HuH-7.5 (cell line): Measurements from ENCODE around the gene UGDH.
"Not testable (repeated sequence)": the region's sequence is repeated elsewhere in the genome, so short reads cannot be mapped to it uniquely, and the experiment has no call there.

ENCODE experiments used
- DNase-seq: peaks from one replicate; pipeline ENCODE4 v3.0.0; 2011; ENCODE audit warnings: low spot score

The UGDH gene

GRCh38 chr4:39494354-39494753 lies 32.9 kb downstream of the UGDH start:
- DNase-seq = no peak

- no peak for DNase-seq
Observed at GRCh38 chr4:39490322-39490721, 36.9 kb downstream of the UGDH start.

DNA sequence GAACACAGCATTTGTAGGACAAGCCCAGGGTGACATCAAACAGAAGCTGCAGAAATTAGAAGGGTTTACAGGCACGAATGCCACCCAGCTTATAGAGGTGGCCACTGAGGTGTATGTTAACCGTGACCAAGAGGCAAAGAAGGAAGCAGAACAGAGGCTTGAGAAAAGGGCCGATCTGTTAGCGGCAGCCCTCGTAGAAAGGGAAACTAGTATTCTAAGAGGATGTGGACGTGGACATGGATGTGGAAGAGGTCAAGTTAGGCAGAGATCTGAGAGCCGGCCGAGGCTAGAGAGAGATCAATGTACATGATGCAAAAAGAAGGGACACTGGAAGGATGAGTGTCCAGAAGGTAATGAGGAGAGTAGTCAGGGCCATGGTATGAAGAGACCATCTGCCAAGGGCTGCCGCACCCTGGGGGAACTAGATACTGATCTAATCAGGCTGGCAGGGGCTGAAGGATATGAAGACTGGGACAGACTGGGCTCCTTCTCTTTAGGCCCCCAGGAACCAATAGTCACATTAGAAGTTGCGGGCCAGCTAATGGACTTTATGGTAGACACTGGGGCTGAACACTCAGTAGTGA lies 40.9 kb downstream of the UGDH start:
- DNase-seq = no peak

- no peak for DNase-seq
Observed at GRCh38 chr4:39484582-39485272, 42.5 kb downstream of the UGDH start.

GRCh38 chr4:39480902-39481695 lies 46.1 kb downstream of the UGDH start:
- no peak for DNase-seq

GRCh38 chr4:39480251-39480650 lies 47.0 kb downstream of the UGDH start:
- DNase-seq = no peak

- no peak for DNase-seq
Observed at GRCh38 chr4:39476187-39476895, 50.9 kb downstream of the UGDH start.

DNA sequence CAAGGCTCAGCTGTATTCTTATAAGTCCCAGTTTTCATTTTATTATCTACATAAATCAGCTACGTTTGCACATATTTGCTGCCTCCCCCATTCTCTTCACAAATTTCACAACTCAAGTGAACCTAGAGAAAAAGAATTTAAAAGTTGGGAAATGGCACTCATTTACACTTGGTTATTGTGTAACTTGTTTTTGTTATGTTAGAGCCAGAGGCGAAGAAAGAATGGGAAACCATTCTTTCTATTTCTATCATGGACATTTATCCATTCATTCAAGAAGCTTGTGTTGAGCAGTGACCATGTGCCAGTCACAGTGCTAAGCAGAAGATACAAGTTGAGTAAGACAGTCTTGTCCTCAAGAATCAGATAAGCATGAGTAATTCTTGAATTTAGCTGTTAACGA lies 54.8 kb downstream of the UGDH start:
- no peak for DNase-seq

DNA sequence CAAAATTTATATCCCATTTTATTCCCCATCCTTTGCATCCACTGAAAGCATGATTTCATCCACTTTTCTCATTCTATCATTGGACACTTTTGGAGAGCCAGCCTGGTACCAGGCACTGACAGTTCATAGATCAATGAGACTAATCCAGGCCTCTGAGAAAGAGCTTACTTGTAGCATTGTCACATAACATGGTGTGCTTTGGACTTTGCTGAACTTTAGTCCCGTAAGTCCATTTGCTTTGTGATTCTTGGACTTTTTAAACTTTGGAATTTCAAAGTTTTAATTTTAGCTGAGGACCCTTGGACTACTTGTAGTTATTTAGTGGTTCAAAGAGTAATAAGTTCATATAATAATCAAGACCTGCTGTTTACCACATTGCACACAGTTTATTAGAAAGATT lies 56.8 kb downstream of the UGDH start:
- DNase-seq = no peak

DNA sequence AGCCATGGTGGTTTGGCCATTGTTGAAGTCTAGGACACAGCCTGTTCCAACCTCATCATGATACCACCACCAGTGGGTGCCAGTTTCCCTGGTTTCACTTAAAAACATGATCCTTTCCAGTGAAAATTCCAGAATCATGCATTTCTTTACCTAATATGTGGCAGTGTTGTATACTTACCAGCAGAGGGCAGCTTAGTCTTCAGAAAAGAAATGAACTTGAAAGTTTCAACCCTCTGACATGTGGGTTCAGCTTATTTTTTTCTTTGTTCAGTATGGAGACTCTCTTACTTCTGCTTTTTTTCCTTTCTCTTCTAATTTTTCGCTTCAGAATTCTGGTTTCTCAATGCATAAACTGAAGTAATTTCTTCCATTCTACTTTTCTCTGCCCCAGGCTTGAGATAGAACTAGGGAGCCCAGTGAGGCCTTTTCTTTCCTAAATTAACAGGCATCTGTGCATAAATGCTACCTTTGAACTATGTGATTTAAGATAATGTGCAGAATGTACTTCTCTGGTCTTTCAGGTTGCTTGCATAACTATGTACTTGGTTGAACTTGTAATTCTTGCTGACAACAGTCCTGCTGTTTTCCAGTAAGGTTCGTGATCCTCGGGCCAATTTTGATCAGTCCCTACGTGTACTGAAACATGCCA lies 57.7 kb downstream of the UGDH start:
- peak; percentile 38 for DNase-seq

DNA sequence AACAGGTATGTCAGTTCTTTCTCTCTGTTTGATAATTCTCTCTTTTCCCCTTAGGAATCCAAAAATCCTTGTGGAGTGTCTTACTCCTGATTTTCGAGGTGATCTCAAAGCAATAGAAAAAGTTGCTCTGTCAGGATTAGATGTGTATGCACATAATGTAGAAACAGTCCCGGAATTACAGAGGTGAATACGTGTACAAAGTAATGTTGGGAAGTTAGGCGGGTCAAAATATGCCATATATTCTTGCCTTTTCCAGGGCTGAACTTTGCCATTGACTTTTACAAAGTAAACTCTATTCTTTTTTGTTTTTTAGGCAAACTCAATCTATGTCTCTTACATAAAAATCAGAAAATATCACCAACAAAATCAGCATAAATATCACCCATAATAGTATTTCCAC lies 59.8 kb downstream of the UGDH start:
- no peak for DNase-seq

DNA sequence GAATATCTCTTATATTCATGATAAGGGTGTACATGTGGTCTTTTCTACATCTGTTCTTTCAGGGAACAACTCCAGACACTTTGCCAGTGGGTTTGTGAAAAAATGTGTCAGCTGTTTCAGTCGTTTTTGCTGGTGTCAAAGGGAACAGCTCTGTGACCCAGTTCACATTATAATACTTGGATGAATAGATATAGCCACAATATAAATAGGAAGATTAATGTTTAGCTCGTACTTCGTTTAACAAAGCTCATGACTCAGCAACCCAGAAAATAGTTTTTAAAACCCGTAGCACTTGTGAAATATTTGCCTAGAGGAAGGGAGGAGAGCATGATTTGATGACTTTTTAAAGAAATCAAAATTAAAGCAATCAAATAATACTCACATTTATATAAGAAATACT lies 60.5 kb downstream of the UGDH start:
- DNase-seq = no peak

GRCh38 chr4:39464886-39465501 lies 62.2 kb downstream of the UGDH start:
- DNase-seq = no peak

- DNase-seq = peak; percentile 84
Observed at GRCh38 chr4:39458505-39459300, 68.5 kb downstream of the UGDH start, which contains the start of the genes LIAS and RPL9. TSS of gene LIAS (plus strand) at chr4:39459056. CDS start at chr4:39459118, 62 bp downstream. TSS of gene RPL9 (minus strand) at chr4:39458922. CDS start at chr4:39458439, 483 bp downstream.

DNA sequence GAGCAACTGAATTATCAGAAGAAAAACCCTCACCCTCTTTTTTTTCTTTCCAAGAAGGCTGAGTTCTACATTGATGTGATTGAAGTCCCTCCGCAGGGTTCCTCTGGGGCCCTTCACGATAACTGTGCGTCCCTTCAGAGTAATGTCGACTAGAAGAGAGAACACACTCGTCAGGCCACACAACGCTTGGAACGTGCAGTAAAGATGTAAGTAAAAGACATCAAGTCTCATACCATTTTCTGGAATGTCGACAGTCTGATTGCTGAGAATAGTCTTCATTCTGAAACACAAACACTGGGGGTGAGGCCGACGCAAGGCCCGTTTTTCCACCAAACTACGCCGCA lies 69.1 kb downstream of the UGDH start:
- DNase-seq = not testable (repeated sequence)

DNA sequence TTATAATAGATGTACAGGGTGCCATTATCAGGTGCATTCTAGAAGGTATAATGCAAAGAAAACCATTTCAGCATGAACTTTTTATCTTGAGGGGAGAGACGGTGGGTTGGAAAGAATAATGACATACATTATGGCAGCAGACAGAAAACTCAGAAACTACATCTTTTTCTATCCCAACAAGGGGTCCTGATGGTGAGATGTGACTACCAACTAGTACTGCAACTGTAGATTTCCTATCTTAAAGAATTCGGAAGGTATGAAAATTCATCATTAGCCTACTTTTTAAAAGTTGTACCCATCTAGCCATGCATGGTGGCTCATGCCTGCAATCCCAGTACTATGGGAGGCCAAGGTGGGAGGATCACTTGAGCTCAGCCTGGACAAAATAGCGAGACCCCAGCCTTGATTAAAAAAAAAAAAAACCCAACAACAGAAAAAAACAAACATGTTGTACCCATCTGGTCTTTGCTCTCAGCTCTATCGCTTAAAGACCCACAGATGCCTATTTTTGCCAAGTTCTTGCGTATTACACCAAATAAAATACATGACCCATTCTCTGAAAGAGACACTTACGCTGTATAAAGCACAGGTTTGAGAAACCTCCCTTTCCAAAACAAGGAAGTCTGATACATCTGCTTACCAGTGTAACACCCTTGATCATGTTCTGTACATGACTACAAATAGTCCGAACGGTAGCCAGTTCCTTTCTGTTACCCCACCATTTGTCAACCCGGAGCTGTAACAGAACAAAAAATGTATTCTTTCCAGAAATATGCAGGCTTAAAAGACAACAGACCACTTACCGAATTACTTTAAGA lies 70.1 kb downstream of the UGDH start:
- no peak for DNase-seq

DNA sequence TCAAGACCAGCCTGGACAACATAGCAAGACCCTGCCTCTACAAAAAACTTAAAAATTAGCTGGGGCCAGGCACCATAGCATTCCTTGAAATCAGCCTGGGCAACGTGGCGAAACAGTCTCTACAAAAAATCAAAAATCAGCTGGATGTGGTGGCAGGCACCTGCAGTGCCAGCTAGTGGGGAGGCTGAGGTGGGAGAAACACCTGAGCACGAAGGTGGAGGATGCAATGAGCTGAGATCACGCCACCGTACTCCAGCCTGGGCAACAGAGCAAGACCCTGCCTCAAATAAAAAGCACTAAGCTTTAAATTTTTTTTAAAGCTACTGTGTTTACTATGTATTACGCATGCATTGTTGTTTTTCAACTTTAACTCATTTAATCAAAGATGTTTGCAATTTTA lies 71.8 kb downstream of the UGDH start:
- no peak for DNase-seq

- DNase-seq = no peak
Observed at GRCh38 chr4:39453738-39454137, 73.5 kb downstream of the UGDH start.

DNA sequence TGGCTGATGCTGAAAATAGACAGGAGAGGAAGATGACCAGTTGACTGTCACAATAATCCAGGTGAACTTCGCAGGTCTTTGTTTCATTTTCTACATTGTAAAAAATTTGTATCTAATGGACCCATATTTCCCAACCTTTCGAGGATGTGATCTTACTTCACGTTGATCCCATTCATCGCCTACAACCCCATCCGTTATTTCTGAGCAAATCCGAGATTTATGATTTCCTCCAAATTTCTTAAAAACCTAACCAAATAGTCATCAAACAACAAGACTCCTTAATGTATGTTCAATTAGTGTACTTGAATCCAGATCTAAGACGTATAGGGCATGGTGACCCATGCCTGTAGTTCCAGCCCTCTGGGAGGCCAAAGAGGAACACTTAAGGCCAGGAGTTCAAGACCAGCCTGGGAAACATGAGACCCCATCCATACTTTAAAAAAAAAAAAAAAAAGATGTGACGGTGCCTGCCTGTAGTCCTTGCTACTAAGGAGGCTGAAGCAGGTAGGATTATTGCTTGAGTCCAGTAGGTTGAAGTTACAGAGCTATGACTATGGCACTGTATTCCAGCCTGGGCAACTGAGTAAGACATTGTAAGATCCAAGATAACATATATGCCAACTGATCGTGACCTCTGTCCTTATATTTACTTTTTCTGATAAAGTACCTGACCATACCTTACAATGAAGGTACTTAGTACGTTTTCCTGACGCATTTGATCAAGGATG lies 74.2 kb downstream of the UGDH start:
- no peak for DNase-seq
